Spleen (tissue), 11 donors: ENCODE measurements around the gene RAPGEF6. TPM values are rescaled to one million over a fixed set of nuclear protein-coding genes. Genes with fewer than 3 reads are reported as not detected.

Experiments used
- DNase-seq: peaks from one replicate; pipeline ENCODE4 v3.0.0-alpha.2; 2020
- H3K27ac ChIP-seq, 8 donors: fragments of 200-600 bp; sonication (generic) in 7 of 8; 1 replicate in 4 of 8; 2 replicates in 4 of 8; pipeline versions ENCODE4 v1.5.0 to v1.8.0; 2016 to 2021; ENCODE audit warnings: inconsistent platforms in 4 of 8, mild to moderate bottlenecking in 4 of 8, moderate library complexity in 1 of 8
- H3K27me3 ChIP-seq, 7 donors: fragments of 200-600 bp; sonication (generic) in 6 of 7; replicated peaks in 1 of 7; 1 replicate in 4 of 7; 2 replicates in 3 of 7; pipeline versions ENCODE4 v1.5.0 to v1.8.0; 2016 to 2021; ENCODE audit warnings: inconsistent platforms in 3 of 7, mild to moderate bottlenecking in 1 of 7
- H3K36me3 ChIP-seq, 6 donors: fragments of 200-600 bp; sonication (generic) in 5 of 6; 1 replicate in 4 of 6; 2 replicates in 2 of 6; pipeline versions ENCODE4 v1.5.0 to v1.8.0; 2016 to 2021; ENCODE audit warnings: inconsistent platforms in 2 of 6
- H3K4me1 ChIP-seq, 6 donors: fragments of 200-600 bp; sonication (generic) in 5 of 6; 1 replicate in 3 of 6; 2 replicates in 3 of 6; pipeline versions ENCODE4 v1.5.0 to v1.8.0; 2016 to 2021; ENCODE audit warnings: inconsistent platforms in 3 of 6
- H3K4me3 ChIP-seq, 8 donors: fragments of 200-600 bp; sonication (generic) in 7 of 8; 1 replicate in 4 of 8; 2 replicates in 4 of 8; pipeline versions ENCODE4 v1.5.0 to v1.8.0; 2016 to 2021; ENCODE audit warnings: inconsistent platforms in 4 of 8, mild to moderate bottlenecking in 4 of 8, moderate library complexity in 2 of 8
- H3K9me3 ChIP-seq, 8 donors: fragments of 200-600 bp; sonication (generic) in 7 of 8; 1 replicate in 4 of 8; 2 replicates in 4 of 8; pipeline versions ENCODE4 v1.5.0 to v1.8.0; 2016 to 2021; ENCODE audit warnings: inconsistent platforms in 4 of 8
- CTCF ChIP-seq, 11 experiments: fragments of 200-600 bp in 7 of 11; fragments of 450-650 bp in 4 of 11; sonication (generic) in 4 of 11; IDR thresholded peaks in 8 of 11; conservative IDR thresholded peaks in 3 of 11; 1 replicate in 7 of 11; 2 replicates in 4 of 11; pipeline versions ENCODE4 v1.4.0 to v1.8.0; 2016 to 2021; ENCODE audit warnings: antibody characterized with exemption in 11 of 11, inconsistent platforms in 4 of 11, mild to moderate bottlenecking in 1 of 11
- POLR2A ChIP-seq, 3 donors: fragments of 450-650 bp; IDR thresholded peaks; one replicate each; pipeline ENCODE4 v1.5.1; 2017; ENCODE audit warnings: antibody characterized with exemption in 3 of 3, mild to moderate bottlenecking in 1 of 3
- POLR2AphosphoS5 ChIP-seq, 3 donors: sonication (generic); formaldehyde crosslinking; IDR thresholded peaks; one replicate each; pipeline ENCODE4 v1.5.1; 2017; ENCODE audit warnings: antibody characterized with exemption in 3 of 3
- WGBS, 5 donors: extraction: QIAGEN DNeasy Blood & Tissue Kit in 3 of 5; methylation state at CpG; one replicate each; pipeline versions ENCODE4 v1.1.5 to v1.1.7; 2013 to 2018; 5-methylcytosine and 5-hydroxymethylcytosine counted together
- intact Hi-C: fragments of 100-400 bp; cut with DNase I; formaldehyde crosslinking; loops from one replicate; pipeline ENCODE4 v1.15.0; 2023; ENCODE audit warnings: low total_unique reads
- polyA plus RNA-seq, 3 donors: library from polyadenylated mRNA; stranded (reverse); fragments of 200-250 nt; gene quantifications; one replicate each; pipeline ENCODE4 v1.2.1, GENCODE V29; 2013
- total RNA-seq, 7 donors: library from RNA; depleted of rRNA in 3 of 7; stranded (reverse); fragments of >200 nt in 3 of 7; fragmentation: NEBNext Ultra II Directional in 4 of 7; extraction: Animal tissue kit (Norgen Biotek cat#: 25700) in 4 of 7; gene quantifications; one replicate each; pipeline versions ENCODE4 v1.1.0 to v1.2.1, GENCODE V29; 2016 to 2021
- donor health status: healthy with polysubstance abuse.
- donor health status: DM: no; HTN: no; CAD: no; lungs with moderate emphysema.
- donor health status: DM: no; HTN: no; CAD: no.
- donor health status: Bipolar disorder and iron deficiency.
- donor health status: healthy.
- donor health status: DM: no; HTN: no; CAD: no.
- donor health status: DM: yes; HTN: yes; CAD: no.

The RAPGEF6 gene
- total and polyA plus RNA-seq, 10 donors: 3.8 to 56.4 (median 43.2) TPM

- Histone ChIP-seq H3K9me3 (no peaks in the 10 kb centered on the region), H3K4me3 (no peak overlapping the region), H3K4me1 (peaks cover 0 to 31% (median 0%) of the 10 kb centered on the region in 6 donors), H3K36me3 (peaks cover 0 to 79% (median 15%) of the 10 kb centered on the region in 6 donors), H3K27me3 (no peaks in the 10 kb centered on the region), H3K27ac (no peak overlapping the region)
- 90 to 97% (median 93%) methylated on average over 2 to 3 of the region's 3 CpGs for WGBS, 5 donors
- intact Hi-C loops: no loop called here
- TF ChIP-seq POLR2AphosphoS5 (IDR thresholded peaks at IDR 0.05): no peak
- no peak for TF ChIP-seq CTCF (IDR thresholded peaks at IDR 0.05 in 8 of 11, conservative IDR thresholded peaks at IDR 0.05 in 3 of 11)
- TF ChIP-seq POLR2A (IDR thresholded peaks at IDR 0.05): no peak
- DNase-seq: no peak
These were observed 168.8 kb downstream of the RAPGEF6 start for GRCh38 chr5:131466171-131466766.

GRCh38 chr5:131463656-131464055 is 171.4 kb downstream of the RAPGEF6 start:
- Histone ChIP-seq H3K27ac (no peak overlapping the region), H3K4me1 (peaks cover 0 to 31% (median 0%) of the 10 kb centered on the region in 6 donors), H3K4me3 (no peak overlapping the region), H3K27me3 (no peaks in the 10 kb centered on the region), H3K9me3 (no peaks in the 10 kb centered on the region), H3K36me3 (peaks cover 0 to 86% (median 14%) of the 10 kb centered on the region in 6 donors)
- intact Hi-C loops: no loop called here
- DNase-seq: no peak
- 40 to 67% (median 45%) methylated on average over 1 of the region's 1 CpG for WGBS, 5 donors
- no peak for TF ChIP-seq POLR2A (IDR thresholded peaks at IDR 0.05)
- no peak for TF ChIP-seq CTCF (IDR thresholded peaks at IDR 0.05 in 8 of 11, conservative IDR thresholded peaks at IDR 0.05 in 3 of 11)
- no peak for TF ChIP-seq POLR2AphosphoS5 (IDR thresholded peaks at IDR 0.05)

- no peaks in the 10 kb centered on the region for H3K27me3 ChIP-seq
- intact Hi-C loops: no loop called here
These were observed 172.6 kb downstream of the RAPGEF6 start for GRCh38 chr5:131462454-131462853.

More at GRCh38 chr5:131462454-131462853, 172.6 kb downstream of the RAPGEF6 start:
- no peak overlapping the region for H3K27ac ChIP-seq
- H3K4me1 ChIP-seq: peaks cover 0 to 31% (median 0%) of the 10 kb centered on the region in 6 donors
- no peak for DNase-seq
- 20 to 35% (median 28%) methylated on average over 3 of the region's 3 CpGs for WGBS, 5 donors
- H3K4me3 ChIP-seq: no peak overlapping the region
- peaks cover 0 to 87% (median 16%) of the 10 kb centered on the region in 6 donors for H3K36me3 ChIP-seq
- H3K9me3 ChIP-seq: no peaks in the 10 kb centered on the region
- TF ChIP-seq POLR2A (IDR thresholded peaks at IDR 0.05): no peak
- no peak for TF ChIP-seq CTCF (IDR thresholded peaks at IDR 0.05 in 8 of 11, conservative IDR thresholded peaks at IDR 0.05 in 3 of 11)
- no peak for TF ChIP-seq POLR2AphosphoS5 (IDR thresholded peaks at IDR 0.05)
